ENCODE data around the gene BCAS3. TPM values are rescaled to one million over a fixed set of nuclear protein-coding genes. Genes with fewer than 3 reads are reported as not detected.
"Not testable (repeated sequence)": the region's sequence is repeated elsewhere in the genome, so short reads cannot be mapped to it uniquely, and the experiment has no call there.

Gene BCAS3
- total RNA-seq, 1 experiment from 2014 or later, result 26.3 TPM

GRCh38 chr17:61005358-61005757 is 327.7 kb downstream of the BCAS3 start:
- no peak overlapping the region for H3K9ac ChIP-seq (ENCODE audit: low read length)
- no peaks in the 10 kb centered on the region for H3K36me3 ChIP-seq (ENCODE audit: control insufficient read depth in 1 of 2, insufficient read depth in 2 of 2, low read length in 2 of 2)
- POLR2A ChIA-PET, result no interaction called here
- no peaks in the 10 kb centered on the region for H3K9me2 ChIP-seq (ENCODE audit: insufficient read depth)
- RAD21 ChIA-PET (ENCODE audit: low non-redundant PET in 1 of 2, low total read pairs in 2 of 2, uncharacterized antibody in 2 of 2, unreplicated experiment in 2 of 2), result no interaction called here
- no peak overlapping the region for H3K4me3 ChIP-seq (replicated peaks in 1 of 2; ENCODE audit: low read depth in 1 of 2, low read length in 2 of 2)
- no peaks in the 10 kb centered on the region for H3K9me3 ChIP-seq (ENCODE audit: control insufficient read depth in 1 of 2, insufficient read depth in 1 of 2, low read depth in 1 of 2, low read length in 2 of 2)
- CTCF ChIA-PET, result no interaction called here
- ATAC-seq (no peak), DNase-seq (ENCODE audit: low read depth, low spot score) (no peak)
- H3K27ac ChIP-seq (ENCODE audit: low read depth, low read length), result no peak overlapping the region
- no TSS peak for BruUV-seq (replicated peaks)
- no peak overlapping the region for H2AFZ ChIP-seq (ENCODE audit: low read depth, low read length, poor library complexity, severe bottlenecking)
- H3K4me2 ChIP-seq (ENCODE audit: low read length), result no peak overlapping the region
- no peaks in the 10 kb centered on the region for H3K4me1 ChIP-seq (ENCODE audit: control insufficient read depth in 1 of 2, insufficient read depth in 2 of 2, low read length in 2 of 2)
- intact Hi-C loops (cut with micrococcal nuclease), result loop anchor here (10.0 kb wide), 1 partner anchor 829 kb away; no protein-coding TSS in a partner anchor
- H4K20me1 ChIP-seq (ENCODE audit: insufficient read depth), result no peaks in the 10 kb centered on the region
- no peaks in the 10 kb centered on the region for H3K27me3 ChIP-seq (ENCODE audit: insufficient read depth, low read length)
- H3K79me2 ChIP-seq (ENCODE audit: insufficient read depth, low read length), result no peaks in the 10 kb centered on the region
- TF ChIP-seq POLR2A (IDR thresholded peaks at IDR 0.05; ENCODE audit: borderline replicate concordance, extremely low read depth, insufficient read depth, insufficient read length) (no peak), EZH2phosphoT487 (IDR thresholded peaks at IDR 0.05; ENCODE audit: borderline replicate concordance) (no peak), EZH2 (IDR thresholded peaks at IDR 0.05) (no peak), ELF1 (IDR thresholded peaks at IDR 0.05; ENCODE audit: borderline replicate concordance, low read depth) (no peak), POLR2AphosphoS5 (IDR thresholded peaks at IDR 0.05; ENCODE audit: low read depth, low read length) (no peak), CEBPB (IDR thresholded peaks at IDR 0.05; ENCODE audit: low read depth) (no peak), RAD21 (IDR thresholded peaks at IDR 0.05; ENCODE audit: low read depth) (no peak), ZNF274 (IDR thresholded peaks at IDR 0.05; ENCODE audit: low read depth, low read length) (no peak), TCF7L2 (IDR thresholded peaks at IDR 0.05; ENCODE audit: borderline replicate concordance, extremely low read depth, insufficient read depth, insufficient read length) (no peak), REST (IDR thresholded peaks at IDR 0.05; ENCODE audit: low read depth) (no peak), MAX (IDR thresholded peaks at IDR 0.05) (no peak), CBX3 (IDR thresholded peaks at IDR 0.05; ENCODE audit: low read depth) (no peak), SRF (IDR thresholded peaks at IDR 0.05; ENCODE audit: low read depth) (no peak), JUND (IDR thresholded peaks at IDR 0.05) (no peak), SIN3A (IDR thresholded peaks at IDR 0.05; ENCODE audit: low read depth) (no peak), EGR1 (IDR thresholded peaks at IDR 0.05; ENCODE audit: low read depth) (no peak)
- TF ChIP-seq, protein P1, sequence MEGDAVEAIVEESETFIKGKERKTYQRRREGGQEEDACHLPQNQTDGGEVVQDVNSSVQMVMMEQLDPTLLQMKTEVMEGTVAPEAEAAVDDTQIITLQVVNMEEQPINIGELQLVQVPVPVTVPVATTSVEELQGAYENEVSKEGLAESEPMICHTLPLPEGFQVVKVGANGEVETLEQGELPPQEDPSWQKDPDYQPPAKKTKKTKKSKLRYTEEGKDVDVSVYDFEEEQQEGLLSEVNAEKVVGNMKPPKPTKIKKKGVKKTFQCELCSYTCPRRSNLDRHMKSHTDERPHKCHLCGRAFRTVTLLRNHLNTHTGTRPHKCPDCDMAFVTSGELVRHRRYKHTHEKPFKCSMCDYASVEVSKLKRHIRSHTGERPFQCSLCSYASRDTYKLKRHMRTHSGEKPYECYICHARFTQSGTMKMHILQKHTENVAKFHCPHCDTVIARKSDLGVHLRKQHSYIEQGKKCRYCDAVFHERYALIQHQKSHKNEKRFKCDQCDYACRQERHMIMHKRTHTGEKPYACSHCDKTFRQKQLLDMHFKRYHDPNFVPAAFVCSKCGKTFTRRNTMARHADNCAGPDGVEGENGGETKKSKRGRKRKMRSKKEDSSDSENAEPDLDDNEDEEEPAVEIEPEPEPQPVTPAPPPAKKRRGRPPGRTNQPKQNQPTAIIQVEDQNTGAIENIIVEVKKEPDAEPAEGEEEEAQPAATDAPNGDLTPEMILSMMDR (IDR thresholded peaks at IDR 0.05 in 2 of 3, conservative IDR thresholded peaks at IDR 0.05 in 1 of 3; ENCODE audit: borderline replicate concordance in 1 of 3, insufficient read depth in 1 of 3, low read depth in 2 of 3, low read length in 2 of 3), result no peak
- TF ChIP-seq, protein P2, sequence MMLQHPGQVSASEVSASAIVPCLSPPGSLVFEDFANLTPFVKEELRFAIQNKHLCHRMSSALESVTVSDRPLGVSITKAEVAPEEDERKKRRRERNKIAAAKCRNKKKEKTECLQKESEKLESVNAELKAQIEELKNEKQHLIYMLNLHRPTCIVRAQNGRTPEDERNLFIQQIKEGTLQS (IDR thresholded peaks at IDR 0.05), result no peak

DNA sequence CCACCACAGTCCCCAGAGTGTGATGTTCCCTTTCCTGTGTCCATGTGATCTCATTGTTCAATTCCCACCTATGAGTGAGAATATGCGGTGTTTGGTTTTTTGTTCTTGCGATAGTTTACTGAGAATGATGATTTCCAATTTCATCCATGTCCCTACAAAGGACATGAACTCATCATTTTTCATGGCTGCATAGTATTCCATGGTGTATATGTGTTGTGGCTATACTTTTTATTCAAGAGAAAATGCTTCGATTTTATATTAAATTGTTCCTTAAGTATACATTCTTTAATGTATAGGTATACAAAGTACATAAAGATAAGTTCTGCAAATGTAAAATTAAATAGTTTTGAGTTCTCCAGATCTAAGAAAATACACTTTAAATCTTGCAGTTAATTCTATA is 328.3 kb downstream of the BCAS3 start:
- intact Hi-C loops (cut with micrococcal nuclease), result loop anchor here (10.0 kb wide), 1 partner anchor 829 kb away; no protein-coding TSS in a partner anchor
- RAD21 ChIA-PET (ENCODE audit: low non-redundant PET in 1 of 2, low total read pairs in 2 of 2, uncharacterized antibody in 2 of 2, unreplicated experiment in 2 of 2); CTCF ChIA-PET; H3K27me3 ChIP-seq (ENCODE audit: insufficient read depth, low read length); POLR2A ChIA-PET; ATAC-seq; H3K4me1 ChIP-seq (ENCODE audit: control insufficient read depth in 1 of 2, insufficient read depth in 2 of 2, low read length in 2 of 2); H3K36me3 ChIP-seq (ENCODE audit: control insufficient read depth in 1 of 2, insufficient read depth in 2 of 2, low read length in 2 of 2); H3K9me3 ChIP-seq (ENCODE audit: control insufficient read depth in 1 of 2, insufficient read depth in 1 of 2, low read depth in 1 of 2, low read length in 2 of 2); DNase-seq (ENCODE audit: low read depth, low spot score); H3K4me2 ChIP-seq (ENCODE audit: low read length); H4K20me1 ChIP-seq (ENCODE audit: insufficient read depth); BruUV-seq (replicated peaks); H3K4me3 ChIP-seq (replicated peaks in 1 of 2; ENCODE audit: low read depth in 1 of 2, low read length in 2 of 2); H3K79me2 ChIP-seq (ENCODE audit: insufficient read depth, low read length); H2AFZ ChIP-seq (ENCODE audit: low read depth, low read length, poor library complexity, severe bottlenecking); H3K27ac ChIP-seq (ENCODE audit: low read depth, low read length); H3K9ac ChIP-seq (ENCODE audit: low read length); H3K9me2 ChIP-seq (ENCODE audit: insufficient read depth): not testable (repeated sequence)

Measured in HCT116 (cell line).